SJSA1 (cell line): ENCODE data around the gene TMEM209. TPM values are rescaled to one million over a fixed set of nuclear protein-coding genes. Genes with fewer than 3 reads are reported as not detected.
A peak's percentile ranks its signal among the peaks of the same experiment; 100 is the strongest.
"Not testable (repeated sequence)": the region's sequence is repeated elsewhere in the genome, so short reads cannot be mapped to it uniquely, and the experiment has no call there.

Experiments
- DNase-seq, 2 experiments: peaks; one replicate each; pipeline ENCODE4 v3.0.0-alpha.2; 2015 to 2020; ENCODE audit warnings: low spot score in 2 of 2, low read depth in 1 of 2
- H3K27ac ChIP-seq: fragments of 250-450 bp; sonication (Bioruptor Pico); 2 replicates; pipeline ENCODE4 v1.5.1; 2020; ENCODE audit warnings: mild to moderate bottlenecking, moderate library complexity
- H3K27me3 ChIP-seq: fragments of 250-450 bp; sonication (Bioruptor Pico); replicated peaks from 2 replicates; pipeline ENCODE4 v1.5.1; 2020; ENCODE audit warnings: mild to moderate bottlenecking, moderate library complexity
- H3K36me3 ChIP-seq: fragments of 250-450 bp; sonication (Bioruptor Pico); 2 replicates; pipeline ENCODE4 v1.5.1; 2020; ENCODE audit warnings: mild to moderate bottlenecking
- H3K4me1 ChIP-seq: fragments of 250-450 bp; sonication (Bioruptor Pico); replicated peaks from 2 replicates; pipeline ENCODE4 v1.6.1; 2021; ENCODE audit warnings: mild to moderate bottlenecking
- H3K4me3 ChIP-seq: fragments of 250-450 bp; sonication (Bioruptor Pico); 2 replicates; pipeline ENCODE4 v1.5.1; 2020; ENCODE audit warnings: mild to moderate bottlenecking
- H3K9me3 ChIP-seq: fragments of 250-450 bp; sonication (Bioruptor Pico); replicated peaks from 2 replicates; pipeline ENCODE4 v1.5.1; 2020; ENCODE audit warnings: mild to moderate bottlenecking
- total RNA-seq: library from RNA; depleted of rRNA; stranded (reverse); fragments of >200 nt; shearing (Covaris generic); gene quantifications from 2 replicates; pipeline ENCODE4 v1.2.3, GENCODE V29; 2014

TMEM209 gene
- total RNA-seq, 1 experiment from 2014 or later = 24.6 TPM

- no peaks in the 10 kb centered on the region for H3K36me3 ChIP-seq
- H3K9me3 ChIP-seq = no peaks in the 10 kb centered on the region
- H3K4me1 ChIP-seq = no peaks in the 10 kb centered on the region; the same call in 1 of the 2 replicates
- no peak for DNase-seq
- H3K4me3 ChIP-seq = no peak overlapping the region
- H3K27ac ChIP-seq = no peak overlapping the region
- no peaks in the 10 kb centered on the region for H3K27me3 ChIP-seq
Observed at GRCh38 chr7:130228840-130229502, 23.8 kb upstream of the TMEM209 start.

- Histone ChIP-seq H3K4me3 (no peak overlapping the region), H3K4me1 (no peaks in the 10 kb centered on the region; the same call in 1 of the 2 replicates), H3K9me3 (no peaks in the 10 kb centered on the region), H3K27me3 (no peaks in the 10 kb centered on the region), H3K36me3 (no peaks in the 10 kb centered on the region), H3K27ac (no peak overlapping the region)
- DNase-seq = no peak
Observed at GRCh38 chr7:130227883-130228575, 22.8 kb upstream of the TMEM209 start.

DNA sequence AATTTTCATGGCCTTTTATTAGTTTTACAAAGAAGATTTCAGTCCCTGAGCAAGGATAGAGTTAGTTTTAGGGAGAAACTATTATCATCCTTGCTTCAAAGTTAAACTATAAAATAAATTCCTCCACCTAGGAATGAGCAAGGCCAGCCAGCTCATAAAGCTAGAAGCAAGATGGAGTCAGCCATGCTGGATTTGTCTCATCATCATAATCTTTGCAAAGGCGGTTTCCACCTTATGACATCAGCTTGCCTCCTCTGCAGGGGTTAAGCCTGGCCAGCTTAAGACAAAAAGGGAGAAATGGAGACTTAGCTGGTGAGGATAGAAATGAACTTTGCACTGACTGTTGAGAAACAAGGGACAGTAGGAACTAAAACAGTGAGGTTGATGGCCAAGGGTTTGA, 21.1 kb upstream of the TMEM209 start:
- H3K4me3 ChIP-seq = no peak overlapping the region
- no peaks in the 10 kb centered on the region; the same call in 1 of the 2 replicates for H3K4me1 ChIP-seq
- DNase-seq = no peak
- H3K9me3 ChIP-seq = no peaks in the 10 kb centered on the region
- H3K27ac ChIP-seq = no peak overlapping the region
- H3K27me3 ChIP-seq = no peaks in the 10 kb centered on the region
- no peaks in the 10 kb centered on the region for H3K36me3 ChIP-seq

GRCh38 chr7:130224923-130225322, 19.7 kb upstream of the TMEM209 start:
- H3K4me1 ChIP-seq, H3K27me3 ChIP-seq, H3K9me3 ChIP-seq, DNase-seq, H3K27ac ChIP-seq, H3K36me3 ChIP-seq, H3K4me3 ChIP-seq: not testable (repeated sequence)

GRCh38 chr7:130224210-130224609, 19.0 kb upstream of the TMEM209 start:
- Histone ChIP-seq H3K9me3 (no peaks in the 10 kb centered on the region), H3K4me3 (no peak overlapping the region), H3K27me3 (no peaks in the 10 kb centered on the region), H3K27ac (no peak overlapping the region), H3K36me3 (no peaks in the 10 kb centered on the region), H3K4me1 (no peaks in the 10 kb centered on the region; the same call in 1 of the 2 replicates)
- no peak for DNase-seq

DNA sequence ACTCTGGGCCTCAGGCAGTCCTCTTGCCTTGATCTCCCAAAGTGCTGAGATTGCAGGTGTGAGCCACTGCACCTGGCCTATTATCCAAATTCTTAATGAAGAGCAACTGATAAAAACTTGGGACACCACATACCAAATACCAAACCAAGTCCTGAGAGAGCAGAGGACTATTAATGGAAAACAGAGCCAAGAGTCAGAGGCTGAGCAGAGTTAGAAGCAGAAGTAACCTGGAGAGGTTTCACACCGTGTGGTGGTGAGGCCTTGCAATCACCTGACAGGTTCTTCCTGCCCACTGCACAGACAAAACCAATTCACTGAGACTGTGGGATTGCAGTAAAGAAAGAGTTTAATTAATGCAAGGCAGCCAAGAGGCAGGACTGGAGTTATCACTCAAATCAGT, 18.4 kb upstream of the TMEM209 start:
- no peak overlapping the region for H3K27ac ChIP-seq
- no peak overlapping the region for H3K4me3 ChIP-seq
- no peak for DNase-seq
- no peaks in the 10 kb centered on the region for H3K36me3 ChIP-seq
- H3K4me1 ChIP-seq = no peaks in the 10 kb centered on the region; the same call in 1 of the 2 replicates
- H3K27me3 ChIP-seq = no peaks in the 10 kb centered on the region
- no peaks in the 10 kb centered on the region for H3K9me3 ChIP-seq

DNA sequence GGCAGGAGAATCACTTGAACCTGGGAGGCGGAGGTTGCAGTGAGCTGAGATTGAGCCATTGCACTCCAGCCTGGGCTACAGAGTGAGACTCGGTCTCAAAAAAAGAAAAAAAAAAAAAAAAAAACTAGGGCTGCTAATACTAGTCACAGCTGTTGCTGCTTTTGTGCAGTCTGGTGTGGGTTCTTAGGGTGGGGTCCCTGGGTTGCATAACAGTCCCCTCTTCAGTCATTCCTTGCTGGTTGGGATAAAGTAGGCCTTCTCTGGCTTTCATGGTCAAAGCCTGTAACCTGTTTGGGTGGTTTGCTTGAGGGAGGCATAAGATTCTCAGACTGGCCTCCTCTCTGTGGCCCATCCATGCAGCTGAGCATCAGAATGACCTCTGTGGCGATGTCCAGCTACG, 16.5 kb upstream of the TMEM209 start:
- Histone ChIP-seq H3K36me3 (no peaks in the 10 kb centered on the region), H3K4me1 (no peaks in the 10 kb centered on the region), H3K27ac (no peak overlapping the region), H3K4me3 (no peak overlapping the region), H3K9me3 (no peaks in the 10 kb centered on the region), H3K27me3 (no peaks in the 10 kb centered on the region)
- no peak for DNase-seq

DNA sequence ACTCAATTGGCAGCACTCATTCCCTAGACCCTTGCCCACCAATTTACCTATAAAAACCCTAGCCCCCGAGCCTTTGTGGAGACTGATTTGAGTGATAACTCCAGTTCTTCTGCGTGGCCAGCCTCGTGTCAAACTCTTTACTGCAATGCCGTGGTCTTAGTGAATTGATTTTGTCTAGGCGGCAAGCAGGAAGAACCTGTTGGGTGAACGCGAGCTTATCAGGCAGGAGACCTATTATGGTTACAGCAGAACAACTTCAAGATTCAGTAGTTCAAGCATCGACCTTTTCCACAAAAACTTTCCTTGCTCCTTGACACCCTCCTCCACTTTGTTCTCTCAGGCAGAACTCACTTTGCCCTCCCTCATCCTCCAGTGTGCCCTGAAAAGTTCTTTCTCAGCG, 14.7 kb upstream of the TMEM209 start:
- H3K27ac ChIP-seq = no peak overlapping the region
- DNase-seq = no peak
- no peaks in the 10 kb centered on the region for H3K9me3 ChIP-seq
- no peak overlapping the region for H3K4me3 ChIP-seq
- H3K4me1 ChIP-seq = no peaks in the 10 kb centered on the region
- no peaks in the 10 kb centered on the region for H3K27me3 ChIP-seq
- no peaks in the 10 kb centered on the region for H3K36me3 ChIP-seq

DNA sequence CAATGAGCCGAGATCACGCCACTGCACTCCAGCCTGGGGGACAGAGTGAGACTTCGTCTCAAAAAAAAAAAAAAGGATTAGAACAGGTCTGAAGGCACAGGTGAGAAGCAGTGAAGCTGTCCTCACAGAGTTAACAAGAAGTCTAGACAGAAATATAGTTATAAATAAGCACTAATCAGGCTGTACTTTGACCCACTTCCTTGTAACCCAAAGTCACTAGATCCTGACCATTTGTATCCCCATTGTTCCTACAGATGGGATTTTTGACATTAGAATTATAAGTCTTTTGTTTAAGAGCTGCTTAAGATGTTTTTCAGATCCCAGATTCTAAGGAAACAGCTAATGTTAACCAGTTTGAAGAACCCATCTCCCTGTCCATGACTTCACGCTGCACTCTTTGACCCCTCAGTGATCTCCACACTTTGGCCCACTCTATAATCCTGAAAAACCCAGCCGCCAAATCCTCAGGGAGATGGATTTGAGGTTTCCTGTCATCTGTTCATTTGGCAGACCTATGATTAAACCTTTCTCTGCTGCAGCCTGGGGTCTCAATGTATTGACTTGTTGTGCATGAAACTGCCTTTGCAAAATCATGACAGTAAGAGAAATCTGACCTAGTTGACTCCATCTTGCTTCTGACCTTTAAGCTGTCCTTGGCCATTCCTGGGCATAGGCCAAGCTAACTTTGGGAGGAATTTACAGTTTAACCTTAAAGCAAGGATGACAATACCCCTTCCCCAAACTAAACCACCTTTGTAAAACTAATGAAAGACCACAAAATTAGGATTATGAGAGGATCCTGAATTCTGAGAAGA, 13.8 kb upstream of the TMEM209 start:
- H3K27ac ChIP-seq = no peak overlapping the region
- H3K27me3 ChIP-seq = no peaks in the 10 kb centered on the region
- no peak overlapping the region for H3K4me3 ChIP-seq
- no peaks in the 10 kb centered on the region for H3K9me3 ChIP-seq
- no peak for DNase-seq
- H3K36me3 ChIP-seq = no peaks in the 10 kb centered on the region
- no peaks in the 10 kb centered on the region for H3K4me1 ChIP-seq

DNA sequence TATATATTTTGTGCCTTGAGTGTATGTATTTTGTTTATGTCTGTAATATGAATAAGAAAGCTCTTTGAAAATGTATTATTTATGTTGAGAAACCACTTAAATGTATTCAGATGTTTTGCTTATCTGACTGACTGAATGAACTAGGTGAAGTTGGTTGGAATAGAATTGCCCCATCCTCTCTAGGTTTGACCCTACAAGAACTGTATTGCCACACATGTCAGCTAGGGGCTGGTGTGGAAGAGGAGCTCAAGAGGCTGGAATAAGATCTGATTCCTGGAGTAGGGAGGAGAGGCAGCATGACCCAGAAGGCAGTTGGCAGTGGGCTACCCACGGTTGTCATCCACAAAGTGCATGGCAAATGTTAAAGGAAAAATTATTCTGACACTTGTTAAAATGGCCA, 11.5 kb upstream of the TMEM209 start:
- no peak for DNase-seq
- H3K9me3 ChIP-seq = no peaks in the 10 kb centered on the region
- no peaks in the 10 kb centered on the region for H3K36me3 ChIP-seq
- no peaks in the 10 kb centered on the region for H3K4me1 ChIP-seq
- H3K27ac ChIP-seq = no peak overlapping the region
- H3K27me3 ChIP-seq = no peaks in the 10 kb centered on the region
- H3K4me3 ChIP-seq = no peak overlapping the region

DNA sequence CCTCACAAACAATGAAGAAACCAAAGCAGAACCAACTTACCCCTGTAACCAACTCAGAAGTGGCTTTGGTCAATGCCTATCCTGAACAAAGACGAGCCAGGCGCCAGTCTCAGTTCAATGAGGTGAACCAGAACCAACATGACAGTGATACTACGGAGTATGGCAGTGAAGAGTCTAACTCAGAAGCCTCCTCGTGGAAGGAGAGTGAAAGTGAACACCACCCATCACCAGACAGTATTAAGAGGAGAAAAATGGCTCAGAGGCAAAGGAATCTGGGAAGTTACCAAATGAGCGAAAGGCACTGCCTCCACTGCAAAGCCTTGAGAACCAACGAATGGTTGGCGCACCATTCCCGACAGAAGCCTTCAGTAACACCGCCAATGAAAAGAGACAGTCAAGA, 10.8 kb upstream of the TMEM209 start:
- DNase-seq = no peak
- no peaks in the 10 kb centered on the region for H3K4me1 ChIP-seq
- H3K9me3 ChIP-seq = no peaks in the 10 kb centered on the region
- H3K27me3 ChIP-seq = no peaks in the 10 kb centered on the region
- no peaks in the 10 kb centered on the region for H3K36me3 ChIP-seq
- no peak overlapping the region for H3K4me3 ChIP-seq
- no peak overlapping the region for H3K27ac ChIP-seq

- H3K4me1 ChIP-seq = peaks cover 10% of the 10 kb centered on the region
- H3K4me3 ChIP-seq = no peak overlapping the region
- no peak for DNase-seq
- no peaks in the 10 kb centered on the region for H3K27me3 ChIP-seq
- no peaks in the 10 kb centered on the region for H3K9me3 ChIP-seq
- H3K27ac ChIP-seq = no peak overlapping the region
- no peaks in the 10 kb centered on the region for H3K36me3 ChIP-seq
Observed at GRCh38 chr7:130213828-130214227, 8.6 kb upstream of the TMEM209 start.

DNA sequence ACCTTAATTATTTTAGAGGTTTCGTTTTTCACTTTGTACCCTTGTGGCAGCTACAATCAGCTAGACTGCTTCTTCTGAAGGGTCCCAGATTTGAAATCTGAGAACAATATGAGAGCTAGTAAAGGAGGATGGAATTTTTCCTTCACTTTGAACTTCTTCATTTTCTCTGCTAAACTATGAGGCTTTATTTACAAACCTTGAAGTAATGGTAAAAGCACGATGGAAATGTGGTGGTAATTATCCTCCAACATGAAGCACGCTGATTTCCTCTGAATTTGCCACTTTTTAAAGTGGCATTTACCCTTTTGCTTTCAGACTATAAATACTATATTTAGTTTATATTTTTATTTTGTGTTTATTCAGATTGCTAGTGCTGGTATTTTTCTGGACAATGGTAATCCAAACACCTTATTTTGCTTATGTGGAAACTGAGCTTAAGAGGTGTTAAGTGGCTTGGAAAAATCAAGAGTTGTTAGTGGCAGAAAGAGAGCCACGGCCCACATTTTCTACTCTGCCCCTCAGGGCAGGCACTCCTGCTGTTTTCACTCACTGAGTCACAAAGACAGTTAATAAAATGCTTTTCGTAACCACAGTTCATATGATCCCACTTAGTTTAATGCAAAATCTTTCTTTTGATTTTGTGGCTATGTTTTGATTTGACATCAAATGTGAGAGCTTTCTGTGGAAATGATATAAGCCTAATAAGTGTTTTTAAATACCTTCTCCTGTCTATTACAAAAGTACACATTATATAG, 5.2 kb upstream of the TMEM209 start:
- Histone ChIP-seq H3K4me3 (no peak overlapping the region), H3K27me3 (no peaks in the 10 kb centered on the region), H3K9me3 (no peaks in the 10 kb centered on the region), H3K4me1 (peaks cover 10% of the 10 kb centered on the region), H3K36me3 (no peaks in the 10 kb centered on the region), H3K27ac (peak overlapping the region; percentile 31)
- peak in 1 of 2 experiments; percentile 42 for DNase-seq
